GM12891 (cell line): ENCODE data around the gene PPM1M.

Source experiments
- PAX5 ChIP-seq: IDR thresholded peaks from 2 replicates; pipeline ENCODE4 v1.6.1; 2011; ENCODE audit warnings: low read length, moderate library complexity, mild to moderate bottlenecking; ENCODE audit not compliant: insufficient read depth, severe bottlenecking
- POLR2A ChIP-seq: IDR thresholded peaks from 2 replicates; pipeline ENCODE4 v1.6.1; 2011; ENCODE audit warnings: low read depth, low read length, control low read depth
- POLR2AphosphoS5 ChIP-seq: IDR thresholded peaks from 2 replicates; pipeline ENCODE4 v1.6.1; 2011; ENCODE audit warnings: low read depth, low read length, control low read depth
- POU2F2 ChIP-seq: IDR thresholded peaks from 2 replicates; pipeline ENCODE4 v1.6.1; 2011; ENCODE audit warnings: low read depth, mild to moderate bottlenecking, control low read depth, low read length, moderate library complexity
- TAF1 ChIP-seq: IDR thresholded peaks from 2 replicates; pipeline ENCODE4 v1.6.1; 2011; ENCODE audit warnings: low read depth, low read length, control low read depth

- no peak for TF ChIP-seq TAF1
- no peak for TF ChIP-seq POLR2A
- TF ChIP-seq POLR2AphosphoS5, result no peak
- no peak for TF ChIP-seq PAX5
- no peak for TF ChIP-seq POU2F2
Observed at GRCh38 chr3:52257911-52258310, 12.4 kb downstream of the PPM1M start.
